NCI-H345 treated with DMSO at 0.1 percent for 48 hours (cell line): ENCODE data around the gene PSPH.
"Not testable (repeated sequence)": the region's sequence is repeated elsewhere in the genome, so short reads cannot be mapped to it uniquely, and the experiment has no call there.

Experiments
- DNase-seq: peaks from one replicate; lab custom pipeline; 2025; ENCODE audit not compliant: unreplicated experiment; lab: John Stamatoyannopoulos, UW

The PSPH gene

DNA sequence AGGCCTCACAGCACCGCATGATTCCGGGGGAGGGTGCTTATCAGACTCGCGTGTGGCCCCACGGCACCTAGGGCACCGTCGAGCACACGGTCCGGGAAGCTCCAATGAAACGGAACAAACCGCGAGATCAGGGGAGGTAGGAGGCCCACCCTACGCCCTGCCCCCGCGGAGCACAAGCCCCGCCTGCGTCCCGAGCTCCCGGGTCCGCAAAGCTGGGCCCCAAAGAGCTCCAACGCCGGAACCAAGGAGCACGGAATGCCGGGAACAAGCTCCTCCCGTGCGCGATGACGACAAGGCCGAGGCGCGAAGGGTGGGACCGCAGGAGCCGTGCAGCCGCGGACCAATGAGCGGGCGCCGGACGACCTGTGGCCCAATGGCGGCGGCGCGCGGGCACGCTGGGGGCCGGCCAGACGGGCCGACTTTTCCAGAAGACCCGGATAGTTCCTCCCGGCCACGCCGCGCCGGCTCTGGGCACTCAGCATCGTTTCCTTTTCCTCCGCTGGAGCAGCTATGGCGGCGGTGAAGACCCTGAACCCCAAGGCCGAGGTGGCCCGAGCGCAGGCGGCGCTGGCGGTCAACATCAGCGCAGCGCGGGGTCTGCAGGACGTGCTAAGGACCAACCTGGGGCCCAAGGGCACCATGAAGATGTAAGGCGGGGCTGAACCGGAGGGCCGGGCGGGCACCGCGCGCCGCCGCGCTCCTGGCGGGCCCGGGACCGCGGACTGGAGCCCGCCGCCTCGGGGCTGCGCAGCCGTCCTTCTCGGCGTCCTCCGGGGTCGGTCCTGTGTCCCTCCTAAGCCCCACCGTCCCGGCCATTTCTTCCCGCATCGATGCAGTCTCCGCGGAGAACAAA lies at the start of gene PSPH, which contains the start of gene CCT6A:
PSPH (minus strand) TSS at position 106 of the 853 bp plus-strand sequence. CDS start 30,232 bp downstream, outside the sequence.
CCT6A (plus strand) TSS at position 427 of the 853 bp plus-strand sequence; CDS start at position 511, 84 bp downstream.
- DNase-seq = peak; percentile 96

DNA sequence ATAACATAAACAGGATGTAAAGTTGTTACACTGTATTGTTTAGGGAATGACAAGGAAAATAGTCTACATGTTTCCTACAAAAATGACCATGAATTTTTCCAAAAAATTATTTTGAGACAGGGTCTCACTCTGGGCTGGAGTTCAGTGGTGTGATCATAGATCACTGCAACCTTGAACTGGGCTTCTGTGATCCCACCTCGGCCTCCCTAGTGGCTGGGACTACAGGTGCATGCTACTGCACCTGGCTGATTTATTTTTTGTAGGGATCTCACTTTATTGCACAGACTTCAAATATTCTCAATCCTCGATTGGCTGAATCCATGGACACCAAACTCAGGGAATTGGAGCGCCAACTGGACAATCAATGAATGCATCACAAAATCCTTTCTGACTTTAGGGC lies 48.4 kb upstream of the PSPH start:
- DNase-seq = no peak

GRCh38 chr7:56098187-56099008 lies 47.2 kb upstream of the PSPH start:
- DNase-seq = not testable (repeated sequence)

- no peak for DNase-seq
Observed at GRCh38 chr7:56097700-56098099, 46.5 kb upstream of the PSPH start.

DNA sequence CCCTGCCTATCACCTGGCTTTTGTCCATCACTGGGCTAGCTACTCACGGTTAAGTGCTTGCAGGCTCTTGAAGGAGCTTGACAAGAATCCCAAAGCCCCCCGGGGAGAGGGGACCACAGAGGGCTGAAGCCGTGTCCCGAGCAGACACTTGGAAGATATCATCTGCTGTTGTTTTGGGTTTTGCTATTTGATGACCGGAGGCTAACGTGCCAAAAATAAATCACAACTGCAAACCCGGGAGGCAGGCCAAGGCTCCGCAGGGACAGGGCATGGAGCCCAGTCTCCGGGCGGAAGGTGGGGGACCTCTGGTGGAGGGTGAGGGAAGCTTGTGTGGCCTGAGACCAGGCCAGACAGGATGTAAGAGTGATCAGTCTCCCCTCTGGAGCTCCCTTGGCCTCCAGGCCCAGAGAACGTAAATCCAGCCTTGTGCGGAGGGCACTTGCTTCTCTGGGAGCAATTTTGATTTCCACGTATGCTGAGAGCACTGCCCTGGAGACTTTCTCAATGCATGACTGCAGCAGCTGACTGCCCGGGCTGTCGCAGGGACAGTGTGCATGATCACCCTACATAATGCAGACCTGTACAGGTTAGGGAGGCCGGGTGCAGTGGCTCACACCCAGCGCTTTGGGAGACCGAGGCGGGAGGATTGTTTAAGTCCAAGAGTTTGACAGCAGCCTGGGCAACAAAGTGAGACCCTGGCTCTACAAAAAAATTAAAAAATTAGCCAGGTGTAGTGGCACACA lies 41.7 kb upstream of the PSPH start, which contains the start of gene PHKG1:
PHKG1 (minus strand) TSS at position 164 of the 743 bp plus-strand sequence. CDS start 4,011 bp downstream, outside the sequence.
- DNase-seq = no peak

DNA sequence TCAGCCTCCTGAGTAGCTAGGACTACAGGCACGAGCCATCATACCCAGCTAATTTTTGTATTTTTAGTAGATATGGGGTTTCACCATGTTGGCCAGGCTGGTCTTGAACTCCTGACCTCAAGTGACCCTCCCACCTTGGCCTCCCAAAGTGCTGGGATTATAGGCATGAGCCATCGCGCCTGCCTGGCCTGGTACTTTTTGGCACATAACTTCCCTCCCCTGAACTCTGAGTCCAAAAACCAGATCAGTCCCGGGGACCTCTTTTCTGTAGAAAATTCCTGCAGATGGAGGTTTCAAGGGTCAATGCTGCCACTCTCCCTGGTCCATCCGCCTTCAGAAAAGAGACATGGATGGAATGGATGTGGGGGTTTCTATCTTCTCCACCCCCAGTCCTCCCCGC lies 41.1 kb upstream of the PSPH start:
- not testable (repeated sequence) for DNase-seq

- DNase-seq = no peak
Observed at GRCh38 chr7:56091591-56091990, 40.3 kb upstream of the PSPH start.

GRCh38 chr7:56087445-56087844 lies 36.2 kb upstream of the PSPH start:
- DNase-seq = no peak

GRCh38 chr7:56086761-56087160 lies 35.5 kb upstream of the PSPH start:
- no peak for DNase-seq

GRCh38 chr7:56083150-56083785 lies 32.0 kb upstream of the PSPH start:
- DNase-seq = no peak

DNA sequence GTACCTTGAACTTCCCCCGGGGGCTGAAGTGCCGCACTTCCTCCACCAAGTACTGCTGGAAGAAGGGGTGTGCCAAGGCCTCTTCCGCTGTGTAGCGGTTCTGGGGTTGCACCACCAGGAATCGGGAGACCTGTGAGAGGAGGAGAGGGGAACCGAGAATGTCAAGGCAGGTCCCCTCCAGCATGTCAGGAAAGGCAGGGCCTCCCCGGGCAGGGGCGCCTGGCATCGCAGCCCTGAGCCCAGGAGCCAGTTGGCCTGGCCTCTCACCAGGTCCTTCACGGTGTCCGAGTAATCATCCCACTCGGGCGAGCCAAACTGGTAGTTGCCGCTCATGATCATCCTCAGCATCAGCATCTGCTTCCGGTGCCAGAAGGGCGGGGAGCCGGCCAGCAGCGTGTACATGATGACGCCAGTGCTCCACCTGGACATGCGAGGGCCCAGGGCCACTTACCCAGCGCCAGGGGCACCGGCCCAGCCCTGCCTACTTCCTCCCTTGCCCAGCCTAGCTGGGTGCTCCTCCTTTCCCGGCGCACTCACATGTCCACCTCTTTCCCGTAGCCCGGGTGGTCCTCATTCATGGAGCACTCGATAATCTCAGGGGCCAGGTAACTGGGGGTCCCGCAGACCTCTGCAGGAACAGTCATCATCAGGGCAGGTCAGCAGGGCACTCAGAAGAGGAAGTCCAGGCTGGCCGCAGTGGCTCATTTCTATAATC lies 30.5 kb upstream of the PSPH start:
- DNase-seq = no peak

- not testable (repeated sequence) for DNase-seq
Observed at GRCh38 chr7:56080726-56081435, 29.6 kb upstream of the PSPH start.

DNA sequence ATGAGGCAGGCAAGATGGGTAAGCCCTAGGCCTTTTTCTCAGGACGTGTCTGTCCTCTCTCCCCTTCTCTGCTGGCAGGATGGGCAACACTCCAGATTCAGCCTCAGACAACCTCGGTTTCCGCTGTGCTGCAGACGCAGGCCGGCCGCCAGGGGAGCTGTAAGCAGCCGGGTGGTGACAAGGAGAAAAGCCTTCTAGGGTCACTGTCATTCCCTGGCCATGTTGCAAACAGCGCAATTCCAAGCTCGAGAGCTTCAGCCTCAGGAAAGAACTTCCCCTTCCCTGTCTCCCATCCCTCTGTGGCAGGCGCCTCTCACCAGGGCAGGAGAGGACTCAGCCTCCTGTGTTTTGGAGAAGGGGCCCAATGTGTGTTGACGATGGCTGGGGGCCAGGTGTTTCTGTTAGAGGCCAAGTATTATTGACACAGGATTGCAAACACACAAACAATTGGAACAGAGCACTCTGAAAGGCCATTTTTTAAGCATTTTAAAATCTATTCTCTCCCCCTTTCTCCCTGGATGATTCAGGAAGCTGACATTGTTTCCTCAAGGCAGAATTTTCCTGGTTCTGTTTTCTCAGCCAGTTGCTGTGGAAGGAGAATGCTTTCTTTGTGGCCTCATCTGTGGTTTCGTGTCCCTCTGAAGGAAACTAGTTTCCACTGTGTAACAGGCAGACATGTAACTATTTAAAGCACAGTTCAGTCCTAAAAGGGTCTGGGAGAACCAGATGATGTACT lies 28.4 kb upstream of the PSPH start:
- peak; percentile 82 for DNase-seq

- DNase-seq = no peak
Observed at GRCh38 chr7:56078196-56078595, 27.0 kb upstream of the PSPH start.

DNA sequence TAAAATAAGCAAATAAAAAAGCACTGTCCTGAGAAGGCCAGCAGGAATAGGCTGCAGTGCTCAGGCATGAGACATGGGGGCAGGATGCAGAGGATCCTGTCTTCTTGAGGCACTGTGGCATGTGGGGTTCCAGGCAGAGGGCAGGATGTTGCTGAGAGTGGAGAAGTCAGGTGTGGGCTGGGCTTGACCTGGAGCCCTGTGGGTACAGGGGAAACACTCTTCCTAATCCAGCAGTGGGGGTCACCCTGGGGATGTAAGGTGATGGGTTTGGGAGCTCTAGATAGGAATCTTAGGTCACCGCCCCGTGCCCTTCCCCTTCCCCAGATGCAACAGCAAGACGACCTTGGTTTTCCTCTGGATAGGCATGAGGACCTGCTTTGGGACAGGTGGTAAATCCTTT lies 26.4 kb upstream of the PSPH start:
- no peak for DNase-seq

- peak; percentile 42 for DNase-seq
Observed at GRCh38 chr7:56074371-56074791, 23.1 kb upstream of the PSPH start.

- not testable (repeated sequence) for DNase-seq
Observed at GRCh38 chr7:56066376-56066775, 15.1 kb upstream of the PSPH start.

GRCh38 chr7:56063882-56064625 lies 12.8 kb upstream of the PSPH start, which contains the start of gene SUMF2:
TSS of gene SUMF2 (plus strand) at chr7:56064286. CDS start at chr7:56064312, 26 bp downstream.
- peak; percentile 81 for DNase-seq
